HFF-Myc (cell line): ENCODE data around the gene IGFN1.

ENCODE experiments used
- DNase-seq: peaks from one replicate; pipeline ENCODE4 v3.0.0-alpha.2; 2011; ENCODE audit warnings: low read depth; ENCODE audit errors: extremely low read depth
- H3K4me3 ChIP-seq: replicated peaks from 2 replicates; pipeline ENCODE4 v1.5.1; 2011; ENCODE audit warnings: low read depth, mild to moderate bottlenecking, control low read depth, low read length
- TF ChIP-seq, protein P1 (sequence below): IDR thresholded peaks from 2 replicates; pipeline ENCODE4 v1.5.1; 2012; ENCODE audit warnings: mild to moderate bottlenecking, low read depth, low read length, control low read depth; ENCODE audit errors: missing control alignments

Gene IGFN1

DNA sequence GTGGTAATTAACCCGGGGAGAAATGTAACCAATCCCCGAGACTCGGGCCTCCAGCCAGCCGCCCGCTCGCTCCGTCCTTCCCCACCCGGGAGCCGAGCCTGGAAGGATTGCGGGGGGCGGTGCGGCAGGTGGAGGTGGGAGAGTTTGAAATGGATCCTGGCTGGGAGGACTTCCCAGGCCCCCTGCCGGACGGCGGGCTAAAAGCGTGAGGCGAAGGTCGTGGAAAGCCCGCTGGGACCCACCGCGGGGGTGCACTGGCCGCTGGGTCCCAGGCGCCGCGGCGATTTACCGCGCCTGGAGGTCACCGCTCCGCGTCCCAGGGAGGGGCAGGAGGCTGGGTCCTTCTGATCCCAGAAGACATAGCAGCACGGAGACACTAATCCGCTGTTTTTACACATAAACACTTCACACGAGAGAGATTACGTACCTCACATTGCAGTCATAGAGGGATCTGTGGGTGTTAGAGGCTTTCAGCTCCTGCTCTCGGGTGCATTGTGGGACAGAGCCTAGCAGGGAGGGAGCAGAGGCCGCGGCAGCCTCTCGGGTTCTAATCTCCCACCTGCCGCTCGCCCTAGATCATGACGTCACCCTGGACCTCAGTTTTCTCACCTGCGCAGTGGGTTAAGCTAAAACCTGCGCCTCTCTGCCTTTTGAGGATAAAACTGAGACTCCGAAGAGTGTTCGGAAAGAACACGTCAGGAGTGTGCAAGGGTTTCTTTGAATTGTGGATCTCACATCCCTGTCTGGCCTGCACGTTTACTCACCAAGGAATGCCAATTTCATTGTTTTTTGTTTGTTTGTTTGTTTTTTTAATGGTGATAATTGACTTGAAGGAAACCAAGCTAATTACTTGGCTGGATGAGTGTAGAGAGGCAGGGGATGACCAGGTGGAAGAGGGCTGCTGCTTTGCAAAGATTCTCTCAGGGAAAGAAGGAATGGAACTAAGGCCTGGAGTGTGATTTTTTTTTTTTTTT is 19.3 kb upstream of the IGFN1 start:
- no peak for DNase-seq
- TF ChIP-seq, protein P1, sequence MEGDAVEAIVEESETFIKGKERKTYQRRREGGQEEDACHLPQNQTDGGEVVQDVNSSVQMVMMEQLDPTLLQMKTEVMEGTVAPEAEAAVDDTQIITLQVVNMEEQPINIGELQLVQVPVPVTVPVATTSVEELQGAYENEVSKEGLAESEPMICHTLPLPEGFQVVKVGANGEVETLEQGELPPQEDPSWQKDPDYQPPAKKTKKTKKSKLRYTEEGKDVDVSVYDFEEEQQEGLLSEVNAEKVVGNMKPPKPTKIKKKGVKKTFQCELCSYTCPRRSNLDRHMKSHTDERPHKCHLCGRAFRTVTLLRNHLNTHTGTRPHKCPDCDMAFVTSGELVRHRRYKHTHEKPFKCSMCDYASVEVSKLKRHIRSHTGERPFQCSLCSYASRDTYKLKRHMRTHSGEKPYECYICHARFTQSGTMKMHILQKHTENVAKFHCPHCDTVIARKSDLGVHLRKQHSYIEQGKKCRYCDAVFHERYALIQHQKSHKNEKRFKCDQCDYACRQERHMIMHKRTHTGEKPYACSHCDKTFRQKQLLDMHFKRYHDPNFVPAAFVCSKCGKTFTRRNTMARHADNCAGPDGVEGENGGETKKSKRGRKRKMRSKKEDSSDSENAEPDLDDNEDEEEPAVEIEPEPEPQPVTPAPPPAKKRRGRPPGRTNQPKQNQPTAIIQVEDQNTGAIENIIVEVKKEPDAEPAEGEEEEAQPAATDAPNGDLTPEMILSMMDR = peak; percentile 43
- peak overlapping the region; percentile 55 for H3K4me3 ChIP-seq

DNA sequence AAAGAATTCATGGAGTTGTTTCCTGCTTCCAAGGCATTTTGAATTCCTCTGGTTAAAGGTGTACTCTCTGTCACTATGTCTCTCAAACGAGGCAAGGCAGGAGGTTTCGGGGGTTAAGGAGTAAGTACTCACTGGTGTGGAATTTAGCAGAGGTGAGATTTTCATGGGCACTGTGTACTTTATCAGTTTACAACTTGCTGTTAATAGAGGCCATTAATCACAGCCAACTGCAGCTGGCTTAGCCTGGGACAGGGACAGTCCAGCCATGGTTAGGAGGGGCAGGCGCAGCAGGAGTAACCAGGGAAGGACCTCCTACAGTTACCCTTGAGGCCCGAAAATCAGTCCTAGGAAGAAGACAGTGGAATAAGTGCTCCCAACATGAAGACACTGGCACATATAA is 18.3 kb upstream of the IGFN1 start:
- no peak overlapping the region for H3K4me3 ChIP-seq
- TF ChIP-seq, protein P1 = no peak
- no peak for DNase-seq

DNA sequence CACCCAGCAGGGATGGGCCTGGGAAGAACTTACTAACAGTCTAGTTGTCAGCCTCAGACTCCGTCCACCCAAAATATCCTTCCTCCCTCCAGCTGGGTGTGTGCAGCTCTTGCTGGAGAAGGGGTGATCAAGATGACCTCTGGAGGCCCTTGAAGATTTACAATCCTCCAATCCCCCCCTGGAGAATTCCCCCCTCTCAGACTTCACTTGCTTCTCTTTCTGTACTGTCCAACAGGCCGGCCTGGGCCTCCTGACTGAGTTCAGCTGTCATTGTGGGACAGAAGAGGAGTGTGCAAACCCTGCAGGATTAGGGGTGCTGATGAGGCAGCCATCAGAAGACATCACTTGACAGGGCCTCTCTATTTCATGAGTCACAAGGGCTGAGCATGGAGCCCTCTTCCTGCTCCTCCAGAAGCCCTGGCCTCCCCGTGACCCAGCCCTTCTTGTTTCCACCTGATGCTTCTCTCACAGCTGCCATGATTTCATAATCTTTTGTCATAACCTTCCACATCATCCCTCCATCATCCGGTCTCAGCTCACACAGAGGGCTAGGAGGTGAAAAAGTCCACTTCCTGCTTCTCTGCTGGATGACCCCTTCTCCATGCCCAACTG is 17.5 kb upstream of the IGFN1 start:
- TF ChIP-seq, protein P1 = no peak
- DNase-seq = no peak
- H3K4me3 ChIP-seq = no peak overlapping the region

DNA sequence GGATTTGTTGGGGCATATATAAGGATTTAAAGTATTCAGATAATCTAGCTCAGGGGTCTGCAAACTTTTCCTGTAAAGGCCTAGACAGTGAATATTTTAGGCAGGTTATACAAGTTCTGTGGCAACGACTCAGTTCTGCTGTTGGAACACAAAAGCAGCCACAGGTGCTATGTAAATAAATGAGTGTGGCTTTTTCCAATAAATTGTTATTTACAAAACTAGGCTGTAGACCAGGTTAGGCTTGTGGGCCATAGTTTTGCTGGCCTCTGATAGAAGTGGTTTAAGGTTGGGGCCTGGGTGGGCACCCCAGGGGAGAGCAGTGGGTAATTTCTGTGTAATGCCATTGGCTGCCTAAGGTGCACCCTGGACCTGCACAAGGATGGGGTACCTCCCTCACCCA is 16.9 kb upstream of the IGFN1 start:
- TF ChIP-seq, protein P1 = no peak
- no peak for DNase-seq
- H3K4me3 ChIP-seq = no peak overlapping the region

DNA sequence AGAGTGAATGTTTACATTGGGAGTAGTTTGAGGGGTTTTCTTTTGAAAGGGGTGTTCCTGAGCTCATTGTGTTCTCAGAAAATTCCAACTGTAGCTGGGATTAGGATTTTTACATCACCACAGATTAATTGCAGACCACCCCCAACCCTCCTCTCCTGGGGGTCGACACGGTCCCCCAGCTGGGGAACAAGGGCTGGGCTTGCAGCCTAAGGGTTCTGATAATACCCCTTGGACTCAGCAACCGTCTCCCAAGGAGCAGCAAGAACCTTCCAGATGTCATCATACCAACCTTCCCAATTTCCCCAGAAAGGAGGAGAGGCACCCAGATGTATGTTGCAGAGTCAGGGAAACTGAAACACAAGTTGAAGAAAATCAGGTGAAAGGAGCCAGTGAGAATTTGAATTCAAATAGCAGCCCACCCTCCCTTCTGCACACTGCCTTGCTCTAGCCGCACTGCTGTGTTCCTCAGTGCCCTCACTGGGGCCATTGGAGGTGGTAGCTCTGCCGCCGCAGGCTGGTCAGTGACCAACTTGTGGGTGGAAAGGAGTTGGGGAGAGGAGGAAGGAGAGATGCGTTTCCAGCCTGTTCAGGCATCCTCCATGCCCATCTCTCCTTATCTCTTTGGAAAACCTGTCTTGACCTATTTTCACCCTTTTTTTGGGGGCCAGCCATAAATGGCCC is 14.7 kb upstream of the IGFN1 start:
- TF ChIP-seq, protein P1 = no peak
- H3K4me3 ChIP-seq = no peak overlapping the region
- no peak for DNase-seq

- no peak overlapping the region for H3K4me3 ChIP-seq
- TF ChIP-seq, protein P1 = no peak
- no peak for DNase-seq
These were observed 13.7 kb upstream of the IGFN1 start for GRCh38 chr1:201176940-201177339.
